MG63 (cell line): ENCODE results near the gene DENND1A. TPM values are rescaled to one million over a fixed set of nuclear protein-coding genes. Genes with fewer than 3 reads are reported as not detected.
"Not testable (repeated sequence)": the region's sequence is repeated elsewhere in the genome, so short reads cannot be mapped to it uniquely, and the experiment has no call there.

Experiments
- DNase-seq: peaks from one replicate; pipeline ENCODE4 v3.0.0-alpha.2; 2020
- H3K27me3 ChIP-seq: fragments of 250-450 bp; sonication (Bioruptor Pico); 2 replicates; pipeline ENCODE4 v1.5.1; 2020; ENCODE audit warnings: mild to moderate bottlenecking, moderate library complexity
- H3K36me3 ChIP-seq: fragments of 250-450 bp; sonication (Bioruptor Pico); 2 replicates; pipeline ENCODE4 v1.5.1; 2020; ENCODE audit warnings: mild to moderate bottlenecking, moderate library complexity
- H3K4me3 ChIP-seq: fragments of 250-450 bp; sonication (Bioruptor Pico); 2 replicates; pipeline ENCODE4 v1.5.1; 2020; ENCODE audit warnings: mild to moderate bottlenecking, moderate library complexity
- H3K9me3 ChIP-seq: fragments of 250-450 bp; sonication (Bioruptor Pico); 2 replicates; pipeline ENCODE4 v1.5.1; 2020; ENCODE audit warnings: mild to moderate bottlenecking, moderate library complexity
- total RNA-seq: library from RNA; depleted of rRNA; stranded (reverse); fragments of >200 nt; shearing (Covaris generic); gene quantifications from 2 replicates; pipeline ENCODE4 v1.2.3, GENCODE V29; 2014; ENCODE audit warnings: low replicate concordance

Gene DENND1A
- total RNA-seq, 1 experiment from 2014 or later: 35.3 TPM

DNA sequence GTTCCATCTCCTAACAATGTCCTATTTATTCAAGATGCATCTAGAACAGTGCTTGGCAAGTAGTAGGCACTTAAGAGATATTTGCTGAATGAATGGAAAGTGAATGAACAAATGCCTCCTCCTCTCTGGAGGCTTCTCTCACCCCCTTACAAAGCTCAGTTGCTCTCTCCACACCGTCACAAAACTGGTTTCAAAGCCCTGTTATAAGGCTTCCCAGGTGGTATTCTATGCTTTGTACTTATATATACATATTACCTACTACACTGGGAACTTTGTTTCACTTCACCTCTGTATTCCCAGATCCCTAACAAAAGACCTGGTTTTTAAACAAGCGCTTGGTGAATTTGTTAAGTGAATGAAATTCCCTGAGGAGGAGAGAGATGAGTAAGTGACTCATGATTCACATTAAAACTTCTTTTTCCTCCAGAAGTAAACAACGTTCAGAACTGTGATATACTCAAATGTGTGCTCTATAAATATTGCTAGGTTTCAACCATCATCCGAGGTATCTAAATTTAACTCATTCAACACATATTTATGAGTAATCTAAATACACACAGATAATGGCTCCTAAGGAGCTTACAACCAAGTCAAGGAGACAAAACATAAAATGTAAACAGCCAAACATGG is 36.0 kb downstream of the DENND1A start:
- Histone ChIP-seq H3K9me3 (no peaks in the 10 kb centered on the region), H3K4me3 (no peak overlapping the region), H3K27me3 (no peaks in the 10 kb centered on the region), H3K36me3 (no peaks in the 10 kb centered on the region)
- DNase-seq: no peak

GRCh38 chr9:123893115-123893514 is 36.8 kb downstream of the DENND1A start:
- Histone ChIP-seq H3K36me3 (0 out of 2 replicates have a peak, but pooled peaks cover 2% of the 10 kb centered on the region), H3K4me3 (no peak overlapping the region), H3K9me3 (no peaks in the 10 kb centered on the region), H3K27me3 (no peaks in the 10 kb centered on the region)
- DNase-seq: no peak

DNA sequence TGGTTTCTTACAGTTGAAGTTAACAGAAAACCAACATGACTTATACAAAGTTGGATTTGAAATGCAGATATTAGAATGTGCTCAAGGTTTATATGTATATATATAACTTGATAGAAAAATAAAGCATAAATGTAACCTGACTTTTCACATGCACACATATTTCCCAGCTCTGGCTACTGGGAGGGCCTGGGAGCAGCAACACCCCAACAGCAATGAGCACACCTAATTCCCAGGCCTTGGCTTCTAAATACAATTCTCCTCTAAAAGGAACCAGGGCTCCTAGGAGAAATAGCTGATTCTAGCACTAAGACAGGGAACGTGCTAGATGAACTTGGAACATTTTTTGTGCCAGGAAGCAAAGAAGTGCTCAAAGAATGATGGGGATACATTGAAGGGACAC is 42.1 kb downstream of the DENND1A start:
- no peak for DNase-seq
- Histone ChIP-seq H3K4me3 (no peak overlapping the region), H3K27me3 (no peaks in the 10 kb centered on the region), H3K36me3 (peaks cover 6% of the 10 kb centered on the region; the same call in 1 of the 2 replicates), H3K9me3 (no peaks in the 10 kb centered on the region)

- not testable (repeated sequence) for H3K27me3 ChIP-seq, H3K36me3 ChIP-seq, H3K4me3 ChIP-seq, H3K9me3 ChIP-seq, DNase-seq
Measured at GRCh38 chr9:123885834-123886233, 44.1 kb downstream of the DENND1A start.

DNA sequence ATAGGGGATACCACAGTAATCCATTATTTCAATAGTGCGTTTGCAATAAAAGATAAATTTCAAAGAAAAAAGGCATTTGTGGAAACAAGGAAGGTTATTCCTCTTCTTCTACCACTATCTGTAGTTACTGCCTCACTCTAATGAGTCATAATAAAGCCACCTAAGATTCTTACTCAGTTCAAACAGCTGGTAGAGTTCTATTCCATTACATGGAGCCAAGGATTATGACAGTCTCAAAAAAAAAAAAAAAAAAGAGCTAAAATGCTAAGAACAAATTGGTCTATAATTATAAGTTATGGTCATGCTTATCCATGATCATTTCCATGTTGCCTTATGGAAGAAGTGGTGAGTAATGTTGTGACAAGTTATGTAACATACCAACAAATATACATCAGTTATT is 46.3 kb downstream of the DENND1A start:
- Histone ChIP-seq H3K9me3 (no peaks in the 10 kb centered on the region), H3K36me3 (peaks cover 6% of the 10 kb centered on the region; the same call in 1 of the 2 replicates), H3K27me3 (no peaks in the 10 kb centered on the region), H3K4me3 (no peak overlapping the region)
- DNase-seq: no peak

DNA sequence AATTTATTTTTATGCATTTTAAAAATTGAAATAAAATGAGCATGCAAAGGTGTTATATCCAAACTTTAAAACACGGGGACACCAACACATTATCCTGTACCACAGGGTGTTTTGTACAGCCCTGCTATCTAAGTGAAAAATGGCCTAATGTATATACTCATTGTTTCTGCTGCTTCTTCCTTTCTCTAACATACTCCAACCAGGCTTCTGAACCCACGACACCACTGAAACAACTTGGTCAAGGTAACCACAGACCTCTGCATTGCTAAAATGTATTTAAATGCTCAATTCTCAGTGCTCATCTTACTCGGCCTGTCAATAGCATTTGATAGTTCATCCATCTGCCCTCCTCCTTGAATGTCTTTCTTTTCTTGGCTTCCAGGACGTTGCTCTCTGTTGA is 48.3 kb downstream of the DENND1A start:
- no peaks in the 10 kb centered on the region for H3K27me3 ChIP-seq
- peaks cover 6% of the 10 kb centered on the region for H3K36me3 ChIP-seq
- no peaks in the 10 kb centered on the region for H3K9me3 ChIP-seq
- no peak for DNase-seq
- H3K4me3 ChIP-seq: no peak overlapping the region

DNA sequence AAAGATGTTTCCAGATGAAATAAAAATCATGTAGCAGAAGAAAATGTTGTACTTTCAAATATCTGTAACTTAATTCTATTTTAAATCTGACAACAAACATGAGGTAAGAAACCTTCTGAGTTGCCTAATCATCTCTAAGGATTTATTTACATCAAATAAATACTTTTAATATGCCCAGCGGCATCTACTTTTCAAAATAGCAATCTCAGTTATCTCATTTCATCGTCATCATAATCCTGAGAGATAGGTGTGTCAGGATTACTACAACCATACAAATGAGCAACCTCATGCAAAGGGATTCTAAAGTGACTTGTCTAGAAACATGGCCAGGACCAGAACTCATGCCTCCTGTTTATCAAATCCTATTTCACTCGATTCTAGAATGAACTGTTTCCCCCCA is 49.5 kb downstream of the DENND1A start:
- Histone ChIP-seq H3K36me3 (peaks cover 7% of the 10 kb centered on the region), H3K9me3 (no peaks in the 10 kb centered on the region), H3K27me3 (no peaks in the 10 kb centered on the region), H3K4me3 (no peak overlapping the region)
- no peak for DNase-seq

GRCh38 chr9:123876750-123877149 is 53.2 kb downstream of the DENND1A start:
- no peak for DNase-seq
- Histone ChIP-seq H3K4me3 (no peak overlapping the region), H3K9me3 (no peaks in the 10 kb centered on the region), H3K27me3 (no peaks in the 10 kb centered on the region), H3K36me3 (peaks cover 7% of the 10 kb centered on the region)

- Histone ChIP-seq H3K9me3 (no peaks in the 10 kb centered on the region), H3K27me3 (no peaks in the 10 kb centered on the region), H3K36me3 (peaks cover 6% of the 10 kb centered on the region), H3K4me3 (no peak overlapping the region)
- no peak for DNase-seq
Measured at GRCh38 chr9:123872710-123873109, 57.2 kb downstream of the DENND1A start.

GRCh38 chr9:123871781-123872180 is 58.1 kb downstream of the DENND1A start:
- Histone ChIP-seq H3K9me3 (no peaks in the 10 kb centered on the region), H3K36me3 (peaks cover 3% of the 10 kb centered on the region), H3K27me3 (no peaks in the 10 kb centered on the region), H3K4me3 (no peak overlapping the region)
- DNase-seq: no peak

- Histone ChIP-seq H3K9me3 (no peaks in the 10 kb centered on the region), H3K36me3 (no peaks in the 10 kb centered on the region), H3K4me3 (no peak overlapping the region), H3K27me3 (no peaks in the 10 kb centered on the region)
- DNase-seq: no peak
Measured at GRCh38 chr9:123868002-123868401, 61.9 kb downstream of the DENND1A start.

DNA sequence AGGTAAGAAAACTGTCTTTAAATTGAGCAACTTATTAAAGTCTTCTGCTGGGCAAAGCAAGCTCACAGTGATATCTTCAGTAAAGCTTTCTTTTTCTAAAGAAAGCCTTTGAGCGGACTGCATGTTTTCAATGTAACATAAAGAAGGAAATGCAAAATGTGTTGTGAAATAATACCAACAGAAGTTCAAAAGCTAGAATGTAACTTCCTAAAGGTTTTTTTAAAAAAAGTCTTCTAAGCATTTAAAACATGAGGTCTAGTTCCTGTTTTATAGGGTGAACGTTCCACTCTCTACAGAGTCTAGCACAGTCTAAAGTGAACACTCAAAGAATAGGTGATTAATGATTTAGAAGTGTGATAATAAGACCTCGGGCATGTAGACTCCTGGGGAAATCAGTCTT is 62.9 kb downstream of the DENND1A start:
- Histone ChIP-seq H3K36me3 (no peaks in the 10 kb centered on the region), H3K9me3 (no peaks in the 10 kb centered on the region), H3K4me3 (no peak overlapping the region), H3K27me3 (no peaks in the 10 kb centered on the region)
- DNase-seq: no peak

DNA sequence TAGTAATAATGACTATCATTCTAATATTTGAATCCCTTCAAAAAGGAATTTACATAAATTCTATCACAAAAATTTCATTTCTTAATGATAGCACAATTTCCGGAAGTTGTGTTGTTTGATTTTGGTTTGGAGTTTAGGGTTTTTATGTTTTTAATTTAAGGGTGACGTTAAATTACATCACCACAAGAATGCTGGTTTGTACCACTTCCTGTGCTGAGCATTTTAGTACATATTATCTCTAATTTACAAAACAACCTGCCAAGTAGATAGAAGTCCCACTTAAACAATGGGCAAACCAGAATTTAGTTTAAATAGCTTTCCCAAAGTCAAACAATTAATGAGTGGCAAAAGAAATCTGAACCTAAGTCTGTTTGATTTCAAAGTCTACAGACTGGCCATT is 63.4 kb downstream of the DENND1A start:
- H3K36me3 ChIP-seq: no peaks in the 10 kb centered on the region
- no peak for DNase-seq
- H3K4me3 ChIP-seq: no peak overlapping the region
- no peaks in the 10 kb centered on the region for H3K9me3 ChIP-seq
- H3K27me3 ChIP-seq: no peaks in the 10 kb centered on the region

- H3K4me3 ChIP-seq: no peak overlapping the region
- H3K27me3 ChIP-seq: no peaks in the 10 kb centered on the region
- DNase-seq: no peak
Measured at GRCh38 chr9:123865226-123866000, 64.5 kb downstream of the DENND1A start.

DNA sequence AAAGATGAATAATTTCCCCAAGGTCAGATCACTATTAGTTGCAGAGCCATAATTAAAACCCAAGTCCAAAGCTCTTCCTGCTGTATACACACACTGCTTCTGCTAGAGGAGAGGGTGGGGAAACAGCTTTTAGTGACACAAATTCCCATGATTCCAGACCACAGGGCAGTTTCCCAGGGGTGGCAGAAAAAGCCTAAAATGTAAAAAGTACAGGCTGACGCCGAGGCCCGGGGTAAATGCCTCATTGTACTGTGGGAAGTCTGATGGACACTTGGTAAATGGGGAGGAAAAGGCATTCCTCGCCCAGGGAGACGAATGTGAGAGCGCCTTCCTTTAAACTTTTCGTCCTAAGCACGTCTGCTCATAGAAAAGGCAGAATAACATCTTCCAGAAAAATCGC is 65.7 kb downstream of the DENND1A start:
- H3K36me3 ChIP-seq: no peaks in the 10 kb centered on the region
- no peak overlapping the region for H3K4me3 ChIP-seq
- H3K9me3 ChIP-seq: no peaks in the 10 kb centered on the region
- H3K27me3 ChIP-seq: no peaks in the 10 kb centered on the region
- no peak for DNase-seq

More at GRCh38 chr9:123865226-123866000, 64.5 kb downstream of the DENND1A start:
- Histone ChIP-seq H3K9me3 (no peaks in the 10 kb centered on the region), H3K36me3 (no peaks in the 10 kb centered on the region)

DNA sequence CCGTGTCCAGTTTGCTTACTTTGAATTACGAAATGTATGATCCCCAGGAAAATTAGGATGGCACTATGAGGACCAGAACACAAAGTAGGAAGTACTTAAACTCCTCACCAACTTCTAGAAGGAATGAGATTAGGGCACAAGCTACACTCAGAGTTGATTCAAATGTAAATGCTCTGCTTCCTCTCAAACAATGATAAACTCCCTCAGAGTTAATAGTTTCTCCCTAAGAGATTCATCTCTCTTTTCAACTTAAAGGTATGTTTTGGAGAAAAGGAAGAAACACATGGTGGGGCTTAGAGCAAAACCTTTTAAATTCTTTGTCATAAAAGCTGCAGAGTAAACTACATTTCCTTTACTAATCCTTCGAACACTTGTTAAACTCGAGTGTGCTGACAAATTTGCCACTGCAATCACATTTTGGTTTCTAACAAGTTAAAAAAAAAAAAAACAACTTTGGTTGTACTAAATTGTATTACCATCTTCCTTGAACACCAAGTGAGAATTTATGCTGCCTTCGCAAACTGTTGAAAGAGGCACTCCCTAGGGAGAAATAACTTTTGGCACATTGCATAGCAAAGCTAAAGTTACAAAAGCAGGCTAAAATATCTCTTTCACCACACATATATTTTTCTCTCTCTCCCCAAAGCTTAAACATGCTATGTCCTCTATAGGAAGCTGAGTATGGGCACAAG is 66.6 kb downstream of the DENND1A start:
- H3K4me3 ChIP-seq: no peak overlapping the region
- no peaks in the 10 kb centered on the region for H3K9me3 ChIP-seq
- no peaks in the 10 kb centered on the region for H3K27me3 ChIP-seq
- H3K36me3 ChIP-seq: no peaks in the 10 kb centered on the region
- DNase-seq: no peak

DNA sequence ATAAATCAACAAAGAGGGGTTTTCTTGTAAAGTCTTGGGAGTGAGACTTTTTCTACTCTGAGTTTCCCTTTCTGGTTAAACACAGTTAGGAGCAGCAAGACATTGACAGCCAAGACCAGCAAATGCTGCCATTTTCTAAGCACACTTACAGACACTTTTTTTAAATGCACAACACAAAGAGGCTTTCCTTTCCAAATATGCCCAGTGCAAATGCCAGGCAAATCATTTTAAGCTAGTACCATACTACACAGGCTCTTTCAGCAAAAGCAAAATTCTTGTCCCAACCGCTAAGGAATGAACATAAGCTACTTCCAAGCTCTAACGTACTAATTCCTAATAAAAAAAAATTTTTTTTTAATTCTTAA is 68.2 kb downstream of the DENND1A start:
- no peak for DNase-seq
- no peaks in the 10 kb centered on the region for H3K27me3 ChIP-seq

More for the DNA sequence above, 68.2 kb downstream of the DENND1A start:
- H3K36me3 ChIP-seq: no peaks in the 10 kb centered on the region
- H3K9me3 ChIP-seq: no peaks in the 10 kb centered on the region
- no peak overlapping the region for H3K4me3 ChIP-seq
